Measurements from ENCODE around the gene FLII.

DNA sequence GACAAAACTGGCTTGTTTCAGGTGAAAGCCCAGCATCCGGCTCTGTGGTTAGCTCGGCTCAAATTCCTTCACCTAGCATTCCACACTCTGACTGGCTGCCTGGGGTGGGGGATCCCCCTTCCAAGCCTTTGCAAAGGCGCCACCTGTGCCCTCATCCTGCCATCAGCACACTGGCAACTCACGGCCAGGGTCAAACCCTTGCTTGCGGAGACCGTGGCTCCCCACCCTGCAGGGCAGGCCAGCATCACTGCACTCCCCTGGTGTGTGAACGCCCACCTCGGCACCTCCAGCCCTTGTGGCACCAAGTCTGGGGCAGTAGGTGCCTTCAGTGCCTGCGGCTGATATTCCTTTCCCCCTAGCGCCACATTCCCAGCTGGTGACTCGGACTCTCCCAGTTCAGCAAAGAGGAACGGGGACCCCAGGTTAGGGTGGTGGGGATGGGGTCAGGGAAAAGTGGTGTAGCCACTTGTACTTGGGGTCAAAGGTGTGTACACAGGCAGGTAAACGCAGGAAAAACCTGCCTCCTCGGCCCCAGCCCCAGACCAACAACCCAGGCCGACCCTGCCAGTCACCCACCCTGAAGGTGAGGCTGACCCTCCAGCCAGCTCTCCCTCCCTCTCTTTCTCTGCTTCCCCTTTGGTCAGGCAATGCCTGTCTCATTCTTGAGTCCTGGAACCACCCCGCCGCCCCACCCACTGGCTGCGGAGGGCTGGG lies 1.1 kb downstream of the FLII start:
- TF ChIP-seq, protein P1, sequence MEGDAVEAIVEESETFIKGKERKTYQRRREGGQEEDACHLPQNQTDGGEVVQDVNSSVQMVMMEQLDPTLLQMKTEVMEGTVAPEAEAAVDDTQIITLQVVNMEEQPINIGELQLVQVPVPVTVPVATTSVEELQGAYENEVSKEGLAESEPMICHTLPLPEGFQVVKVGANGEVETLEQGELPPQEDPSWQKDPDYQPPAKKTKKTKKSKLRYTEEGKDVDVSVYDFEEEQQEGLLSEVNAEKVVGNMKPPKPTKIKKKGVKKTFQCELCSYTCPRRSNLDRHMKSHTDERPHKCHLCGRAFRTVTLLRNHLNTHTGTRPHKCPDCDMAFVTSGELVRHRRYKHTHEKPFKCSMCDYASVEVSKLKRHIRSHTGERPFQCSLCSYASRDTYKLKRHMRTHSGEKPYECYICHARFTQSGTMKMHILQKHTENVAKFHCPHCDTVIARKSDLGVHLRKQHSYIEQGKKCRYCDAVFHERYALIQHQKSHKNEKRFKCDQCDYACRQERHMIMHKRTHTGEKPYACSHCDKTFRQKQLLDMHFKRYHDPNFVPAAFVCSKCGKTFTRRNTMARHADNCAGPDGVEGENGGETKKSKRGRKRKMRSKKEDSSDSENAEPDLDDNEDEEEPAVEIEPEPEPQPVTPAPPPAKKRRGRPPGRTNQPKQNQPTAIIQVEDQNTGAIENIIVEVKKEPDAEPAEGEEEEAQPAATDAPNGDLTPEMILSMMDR (IDR thresholded peaks at IDR 0.05) = no peak
- TF ChIP-seq POLR2A (IDR thresholded peaks at IDR 0.05) = no peak
